Mammary epithelial cell (primary cell): Measurements from ENCODE around the gene XKRX.

Experiments used
- EZH2 ChIP-seq: IDR thresholded peaks from 2 replicates; pipeline ENCODE4 v1.6.1; 2012; ENCODE audit warnings: low read length, inconsistent platforms, borderline replicate concordance
- TF ChIP-seq, protein P1 (sequence below), 2 donors: IDR thresholded peaks in 1 of 2; conservative IDR thresholded peaks in 1 of 2; 2 replicates each; pipeline ENCODE4 v1.5.1; 2011 to 2012; ENCODE audit warnings: inconsistent platforms in 2 of 2, low read length in 2 of 2, mild to moderate bottlenecking in 2 of 2, control low read depth in 1 of 2, low read depth in 1 of 2; ENCODE audit not compliant: insufficient read depth in 1 of 2; ENCODE audit errors: extremely low read depth in 1 of 2

DNA sequence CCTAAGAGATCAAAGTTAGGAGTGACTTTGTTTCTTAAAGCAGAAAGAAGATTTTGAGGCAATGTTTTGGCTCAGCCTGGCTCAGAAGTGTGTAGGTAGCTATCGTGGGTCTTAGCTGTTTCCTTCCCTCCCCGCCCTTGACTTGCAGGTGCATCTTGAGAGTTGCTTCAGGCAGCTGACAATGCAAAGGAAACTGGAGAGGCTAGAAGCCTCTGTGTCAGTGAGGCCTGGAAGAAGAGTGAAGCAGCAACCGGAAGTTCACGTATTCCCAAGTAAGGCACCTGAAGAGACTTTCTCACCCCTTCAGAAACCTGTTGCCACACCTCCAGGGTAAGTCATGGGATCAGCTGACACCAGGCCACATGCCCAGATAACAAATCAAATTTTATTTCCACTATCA is 10.6 kb upstream of the XKRX start:
- TF ChIP-seq, protein P1, sequence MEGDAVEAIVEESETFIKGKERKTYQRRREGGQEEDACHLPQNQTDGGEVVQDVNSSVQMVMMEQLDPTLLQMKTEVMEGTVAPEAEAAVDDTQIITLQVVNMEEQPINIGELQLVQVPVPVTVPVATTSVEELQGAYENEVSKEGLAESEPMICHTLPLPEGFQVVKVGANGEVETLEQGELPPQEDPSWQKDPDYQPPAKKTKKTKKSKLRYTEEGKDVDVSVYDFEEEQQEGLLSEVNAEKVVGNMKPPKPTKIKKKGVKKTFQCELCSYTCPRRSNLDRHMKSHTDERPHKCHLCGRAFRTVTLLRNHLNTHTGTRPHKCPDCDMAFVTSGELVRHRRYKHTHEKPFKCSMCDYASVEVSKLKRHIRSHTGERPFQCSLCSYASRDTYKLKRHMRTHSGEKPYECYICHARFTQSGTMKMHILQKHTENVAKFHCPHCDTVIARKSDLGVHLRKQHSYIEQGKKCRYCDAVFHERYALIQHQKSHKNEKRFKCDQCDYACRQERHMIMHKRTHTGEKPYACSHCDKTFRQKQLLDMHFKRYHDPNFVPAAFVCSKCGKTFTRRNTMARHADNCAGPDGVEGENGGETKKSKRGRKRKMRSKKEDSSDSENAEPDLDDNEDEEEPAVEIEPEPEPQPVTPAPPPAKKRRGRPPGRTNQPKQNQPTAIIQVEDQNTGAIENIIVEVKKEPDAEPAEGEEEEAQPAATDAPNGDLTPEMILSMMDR (conservative IDR thresholded peaks at IDR 0.05 in 1 of 2, IDR thresholded peaks at IDR 0.05 in 1 of 2; ENCODE audit: extremely low read depth in 1 of 2, insufficient read depth in 1 of 2, low read depth in 1 of 2, low read length in 2 of 2): no peak
- no peak for TF ChIP-seq EZH2
